Hepatocyte (in vitro differentiated cells): Measurements from ENCODE around the gene RORC. TPM values are rescaled to one million over a fixed set of nuclear protein-coding genes. Genes with fewer than 3 reads are reported as not detected.

Source experiments
- DNase-seq: peaks from one replicate; pipeline ENCODE4 v3.0.0-alpha.2; 2016; ENCODE audit warnings: low spot score
- H2AFZ ChIP-seq: fragments of 200-600 bp; sonication (generic); 2 replicates; pipeline ENCODE4 v1.6.0; 2016; ENCODE audit warnings: antibody characterized with exemption, mild to moderate bottlenecking
- H3K27ac ChIP-seq: fragments of 200-600 bp; sonication (generic); 2 replicates; pipeline ENCODE4 v1.5.1; 2016; ENCODE audit warnings: mild to moderate bottlenecking
- H3K27me3 ChIP-seq: fragments of 200-600 bp; sonication (generic); 2 replicates; pipeline ENCODE4 v1.6.1; 2016
- H3K36me3 ChIP-seq: fragments of 200-600 bp; sonication (generic); replicated peaks from 2 replicates; pipeline ENCODE4 v1.5.1; 2016; ENCODE audit warnings: low read depth; ENCODE audit not compliant: insufficient read depth
- H3K4me1 ChIP-seq: fragments of 200-600 bp; sonication (generic); 2 replicates; pipeline ENCODE4 v1.5.1; 2016; ENCODE audit warnings: mild to moderate bottlenecking, moderate library complexity; ENCODE audit not compliant: insufficient read depth
- H3K4me2 ChIP-seq: fragments of 200-600 bp; sonication (generic); 2 replicates; pipeline ENCODE4 v1.6.0; 2016
- H3K4me3 ChIP-seq: fragments of 200-600 bp; sonication (generic); 2 replicates; pipeline ENCODE4 v1.5.1; 2016; ENCODE audit warnings: mild to moderate bottlenecking
- H3K79me2 ChIP-seq: fragments of 200-600 bp; sonication (generic); 2 replicates; pipeline ENCODE4 v1.6.0; 2017; ENCODE audit warnings: mild to moderate bottlenecking
- H3K9me2 ChIP-seq: fragments of 200-600 bp; sonication (generic); replicated peaks from 2 replicates; pipeline ENCODE4 v1.6.0; 2017; ENCODE audit warnings: mild to moderate bottlenecking; ENCODE audit not compliant: insufficient read depth
- H3K9me3 ChIP-seq: fragments of 200-600 bp; sonication (generic); 2 replicates; pipeline ENCODE4 v1.5.1; 2016; ENCODE audit warnings: low read depth, mild to moderate bottlenecking
- H4K20me1 ChIP-seq: fragments of 200-600 bp; sonication (generic); 2 replicates; pipeline ENCODE4 v1.6.0; 2016; ENCODE audit warnings: mild to moderate bottlenecking; ENCODE audit not compliant: insufficient read depth, poor library complexity, severe bottlenecking
- EZH2 ChIP-seq: fragments of 200-600 bp; sonication (generic); IDR thresholded peaks from 2 replicates; pipeline ENCODE4 v1.6.1; 2016; ENCODE audit warnings: antibody characterized with exemption, mild to moderate bottlenecking, borderline replicate concordance
- EZH2phosphoT487 ChIP-seq: fragments of 200-600 bp; sonication (generic); IDR thresholded peaks from one replicate; pipeline ENCODE4 v1.6.1; 2018; ENCODE audit warnings: antibody characterized with exemption, mild to moderate bottlenecking, low read depth, moderate library complexity; ENCODE audit not compliant: unreplicated experiment, severe bottlenecking
- WGBS: methylation state at CpG from one replicate; pipeline ENCODE4 v1.1.6; 2016; ENCODE audit warnings: low lambda C conversion rate; ENCODE audit errors: missing lambda C conversion rate; 5-methylcytosine and 5-hydroxymethylcytosine counted together
- polyA plus RNA-seq: library from polyadenylated mRNA; unstranded; fragments of >200 nt; fragmentation: Nextera tagmentation; extraction: Ambion mirVana; gene quantifications from 2 replicates; pipeline ENCODE4 v1.2.1, GENCODE V29; 2016
- total RNA-seq: library from RNA; depleted of rRNA; stranded (reverse); fragments of >200 nt; gene quantifications from 2 replicates; pipeline ENCODE4 v1.2.3, GENCODE V29; 2014
- TF ChIP-seq, protein P1 (sequence below): fragments of 200-600 bp; sonication (generic); IDR thresholded peaks from 2 replicates; pipeline ENCODE4 v1.5.1; 2016; ENCODE audit warnings: antibody characterized with exemption, mild to moderate bottlenecking; ENCODE audit not compliant: poor library complexity

Gene RORC
- total and polyA plus RNA-seq, 2 experiments from 2014 or later, result 0.60 to 1.3 TPM

DNA sequence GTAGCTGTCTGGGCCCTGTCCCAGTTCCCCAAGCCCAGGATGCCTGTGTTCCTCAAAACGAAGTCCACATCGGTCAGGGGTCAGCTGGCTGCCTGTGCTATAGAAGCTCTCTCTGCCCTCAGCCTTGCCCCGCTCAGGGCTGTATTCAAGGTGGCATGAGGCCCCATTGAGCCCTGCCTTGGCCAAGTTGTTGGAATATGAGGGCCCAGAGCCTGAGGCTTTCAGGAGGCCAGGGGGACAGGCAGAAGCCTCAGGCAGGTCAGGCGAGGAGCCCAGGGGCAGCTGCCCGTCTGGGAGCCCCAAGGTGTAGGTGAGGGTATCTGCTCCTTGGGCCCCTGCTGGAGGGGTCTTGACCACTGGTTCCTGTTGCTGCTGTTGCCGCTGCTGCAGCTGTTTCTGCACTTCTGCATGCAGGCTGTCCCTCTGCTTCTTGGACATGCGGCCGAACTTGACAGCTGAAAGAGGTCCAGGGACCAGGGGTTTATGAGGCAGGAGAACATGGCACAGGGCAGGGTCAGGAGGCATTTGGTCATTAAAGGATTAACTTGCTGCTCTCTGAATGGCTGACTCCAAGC lies 16.5 kb downstream of the RORC start:
- DNase-seq, result no peak
- Histone ChIP-seq H3K79me2 (no peaks in the 10 kb centered on the region), H2AFZ (no peak overlapping the region), H4K20me1 (no peaks in the 10 kb centered on the region), H3K27ac (no peak overlapping the region), H3K36me3 (no peaks in the 10 kb centered on the region), H3K9me2 (no peaks in the 10 kb centered on the region), H3K27me3 (no peaks in the 10 kb centered on the region), H3K4me1 (no peaks in the 10 kb centered on the region), H3K9me3 (no peaks in the 10 kb centered on the region), H3K4me3 (no peak overlapping the region), H3K4me2 (no peak overlapping the region)
- WGBS, result 84% methylated on average over 8 of the region's 8 CpGs
- TF ChIP-seq EZH2 (no peak), EZH2phosphoT487 (no peak)
- TF ChIP-seq, protein P1, sequence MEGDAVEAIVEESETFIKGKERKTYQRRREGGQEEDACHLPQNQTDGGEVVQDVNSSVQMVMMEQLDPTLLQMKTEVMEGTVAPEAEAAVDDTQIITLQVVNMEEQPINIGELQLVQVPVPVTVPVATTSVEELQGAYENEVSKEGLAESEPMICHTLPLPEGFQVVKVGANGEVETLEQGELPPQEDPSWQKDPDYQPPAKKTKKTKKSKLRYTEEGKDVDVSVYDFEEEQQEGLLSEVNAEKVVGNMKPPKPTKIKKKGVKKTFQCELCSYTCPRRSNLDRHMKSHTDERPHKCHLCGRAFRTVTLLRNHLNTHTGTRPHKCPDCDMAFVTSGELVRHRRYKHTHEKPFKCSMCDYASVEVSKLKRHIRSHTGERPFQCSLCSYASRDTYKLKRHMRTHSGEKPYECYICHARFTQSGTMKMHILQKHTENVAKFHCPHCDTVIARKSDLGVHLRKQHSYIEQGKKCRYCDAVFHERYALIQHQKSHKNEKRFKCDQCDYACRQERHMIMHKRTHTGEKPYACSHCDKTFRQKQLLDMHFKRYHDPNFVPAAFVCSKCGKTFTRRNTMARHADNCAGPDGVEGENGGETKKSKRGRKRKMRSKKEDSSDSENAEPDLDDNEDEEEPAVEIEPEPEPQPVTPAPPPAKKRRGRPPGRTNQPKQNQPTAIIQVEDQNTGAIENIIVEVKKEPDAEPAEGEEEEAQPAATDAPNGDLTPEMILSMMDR, result no peak

DNA sequence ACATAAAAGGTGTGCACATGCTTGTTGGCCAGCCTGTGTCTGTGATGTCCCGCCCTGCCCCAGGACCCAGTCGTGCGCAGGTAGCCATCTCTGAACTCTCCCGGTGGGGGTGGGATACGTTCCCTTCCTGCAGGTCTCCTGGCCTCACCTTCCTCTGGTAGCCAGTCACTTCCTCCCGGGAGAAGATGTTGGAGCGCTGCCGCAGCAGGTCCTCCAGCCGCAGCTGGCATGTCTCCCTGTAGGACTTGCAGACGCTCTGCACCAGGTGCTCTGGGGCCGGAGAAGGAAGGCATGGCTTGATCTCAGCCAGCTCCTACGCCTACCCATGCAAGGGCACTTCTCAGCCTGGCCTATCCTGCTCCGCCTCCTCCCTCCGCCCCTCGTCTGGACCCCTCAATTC lies 17.2 kb downstream of the RORC start:
- Histone ChIP-seq H3K4me1 (no peaks in the 10 kb centered on the region), H4K20me1 (no peaks in the 10 kb centered on the region), H3K36me3 (no peaks in the 10 kb centered on the region), H3K27me3 (no peaks in the 10 kb centered on the region), H3K4me2 (no peak overlapping the region), H3K79me2 (no peaks in the 10 kb centered on the region), H2AFZ (no peak overlapping the region), H3K27ac (no peak overlapping the region), H3K9me3 (no peaks in the 10 kb centered on the region), H3K9me2 (no peaks in the 10 kb centered on the region), H3K4me3 (no peak overlapping the region)
- WGBS, result 91% methylated on average over 15 of the region's 15 CpGs
- TF ChIP-seq EZH2phosphoT487 (no peak), EZH2 (no peak)
- TF ChIP-seq, protein P1, result no peak
- no peak for DNase-seq

DNA sequence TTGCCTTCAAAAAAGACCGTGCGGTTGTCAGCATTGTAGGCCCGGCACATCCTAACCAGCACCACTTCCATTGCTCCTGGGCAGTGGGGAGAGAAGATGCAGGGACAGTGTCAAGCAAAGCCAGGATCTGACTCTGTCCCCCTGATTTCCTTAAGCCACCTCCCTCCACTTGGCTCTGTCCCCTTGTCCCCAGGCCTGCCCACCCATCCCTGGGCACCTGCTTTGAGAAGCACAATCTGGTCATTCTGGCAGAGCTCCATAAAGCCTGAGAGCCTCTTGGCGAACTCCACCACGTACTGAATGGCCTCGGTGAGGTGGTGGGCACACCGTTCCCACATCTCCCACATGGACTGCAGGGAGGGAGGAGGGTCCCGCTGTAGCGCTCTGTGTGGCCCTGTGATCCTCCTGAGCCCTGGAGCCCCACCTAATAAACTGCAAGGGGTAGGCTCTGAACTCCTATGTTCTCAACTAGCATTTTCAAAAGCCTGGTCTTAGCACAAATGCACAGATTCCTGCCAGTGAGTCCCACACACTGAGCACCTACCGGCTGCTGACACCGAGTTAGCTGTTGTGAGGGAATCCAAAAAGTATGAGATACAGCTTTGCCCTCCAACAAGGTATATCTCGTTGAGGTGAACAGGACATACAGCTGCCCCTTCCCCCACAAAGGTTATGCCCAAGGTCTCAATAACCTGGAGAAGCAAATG lies 18.2 kb downstream of the RORC start:
- H3K9me3 ChIP-seq, result no peaks in the 10 kb centered on the region
- no peak overlapping the region for H3K4me3 ChIP-seq
- H3K36me3 ChIP-seq, result no peaks in the 10 kb centered on the region
- TF ChIP-seq EZH2phosphoT487 (no peak), EZH2 (no peak)
- TF ChIP-seq, protein P1, result no peak
- H3K4me2 ChIP-seq, result no peak overlapping the region
- no peak overlapping the region for H3K27ac ChIP-seq
- DNase-seq, result no peak
- H2AFZ ChIP-seq, result no peak overlapping the region
- no peaks in the 10 kb centered on the region for H3K9me2 ChIP-seq
- H3K4me1 ChIP-seq, result no peaks in the 10 kb centered on the region
- no peaks in the 10 kb centered on the region for H3K79me2 ChIP-seq
- H3K27me3 ChIP-seq, result no peaks in the 10 kb centered on the region
- H4K20me1 ChIP-seq, result no peaks in the 10 kb centered on the region
- WGBS, result 91% methylated on average over 12 of the region's 12 CpGs
